ENCODE results near the gene GAS7. TPM values are rescaled to one million over a fixed set of nuclear protein-coding genes. Genes with fewer than 3 reads are reported as not detected.

The GAS7 gene
- total and polyA plus RNA-seq, 12 donors = 19.8 to 111 (median 61.8) TPM

DNA sequence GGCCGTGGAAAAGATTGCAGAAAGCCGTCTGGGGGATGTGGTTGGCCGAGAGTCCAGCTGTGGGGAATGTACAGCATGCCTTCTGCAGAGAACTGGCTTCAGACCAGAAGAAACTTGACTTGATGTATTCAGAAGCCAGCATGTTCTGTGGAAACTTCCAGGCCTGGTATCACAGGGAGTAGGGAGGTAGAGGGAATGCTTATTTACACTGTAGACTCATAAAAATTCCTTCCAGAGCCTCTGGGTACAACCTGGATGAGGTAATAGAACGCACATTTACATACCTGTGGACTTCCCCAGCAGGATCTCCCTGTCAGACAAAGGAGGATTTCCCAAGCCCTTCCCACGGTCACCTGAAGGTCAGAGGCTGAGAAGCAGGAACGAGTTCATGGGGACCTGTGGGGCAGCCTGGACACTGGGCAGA lies 11.8 kb upstream of the GAS7 start:
- H3K27me3 ChIP-seq = no peaks in the 10 kb centered on the region
- WGBS, 2 donors = 42 to 45% methylated on average over 6 of the region's 6 CpGs
- ATAC-seq = peak in 2 of 8 donors; percentile 31 to 41
- DNase-seq = no peak
- intact Hi-C loops (cut with DNase I) = no loop called here
- no peaks in the 10 kb centered on the region for H3K36me3 ChIP-seq
- H3K9me3 ChIP-seq = peaks cover 0 to 16% (median 9%) of the 10 kb centered on the region in 11 donors
- H3K4me1 ChIP-seq = peaks cover 0 to 26% (median 0%) of the 10 kb centered on the region in 9 donors
- H3K27ac ChIP-seq = no peak overlapping the region
- TF ChIP-seq, protein P1, sequence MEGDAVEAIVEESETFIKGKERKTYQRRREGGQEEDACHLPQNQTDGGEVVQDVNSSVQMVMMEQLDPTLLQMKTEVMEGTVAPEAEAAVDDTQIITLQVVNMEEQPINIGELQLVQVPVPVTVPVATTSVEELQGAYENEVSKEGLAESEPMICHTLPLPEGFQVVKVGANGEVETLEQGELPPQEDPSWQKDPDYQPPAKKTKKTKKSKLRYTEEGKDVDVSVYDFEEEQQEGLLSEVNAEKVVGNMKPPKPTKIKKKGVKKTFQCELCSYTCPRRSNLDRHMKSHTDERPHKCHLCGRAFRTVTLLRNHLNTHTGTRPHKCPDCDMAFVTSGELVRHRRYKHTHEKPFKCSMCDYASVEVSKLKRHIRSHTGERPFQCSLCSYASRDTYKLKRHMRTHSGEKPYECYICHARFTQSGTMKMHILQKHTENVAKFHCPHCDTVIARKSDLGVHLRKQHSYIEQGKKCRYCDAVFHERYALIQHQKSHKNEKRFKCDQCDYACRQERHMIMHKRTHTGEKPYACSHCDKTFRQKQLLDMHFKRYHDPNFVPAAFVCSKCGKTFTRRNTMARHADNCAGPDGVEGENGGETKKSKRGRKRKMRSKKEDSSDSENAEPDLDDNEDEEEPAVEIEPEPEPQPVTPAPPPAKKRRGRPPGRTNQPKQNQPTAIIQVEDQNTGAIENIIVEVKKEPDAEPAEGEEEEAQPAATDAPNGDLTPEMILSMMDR (IDR thresholded peaks at IDR 0.05) = no peak
- no peak overlapping the region for H3K4me3 ChIP-seq

DNA sequence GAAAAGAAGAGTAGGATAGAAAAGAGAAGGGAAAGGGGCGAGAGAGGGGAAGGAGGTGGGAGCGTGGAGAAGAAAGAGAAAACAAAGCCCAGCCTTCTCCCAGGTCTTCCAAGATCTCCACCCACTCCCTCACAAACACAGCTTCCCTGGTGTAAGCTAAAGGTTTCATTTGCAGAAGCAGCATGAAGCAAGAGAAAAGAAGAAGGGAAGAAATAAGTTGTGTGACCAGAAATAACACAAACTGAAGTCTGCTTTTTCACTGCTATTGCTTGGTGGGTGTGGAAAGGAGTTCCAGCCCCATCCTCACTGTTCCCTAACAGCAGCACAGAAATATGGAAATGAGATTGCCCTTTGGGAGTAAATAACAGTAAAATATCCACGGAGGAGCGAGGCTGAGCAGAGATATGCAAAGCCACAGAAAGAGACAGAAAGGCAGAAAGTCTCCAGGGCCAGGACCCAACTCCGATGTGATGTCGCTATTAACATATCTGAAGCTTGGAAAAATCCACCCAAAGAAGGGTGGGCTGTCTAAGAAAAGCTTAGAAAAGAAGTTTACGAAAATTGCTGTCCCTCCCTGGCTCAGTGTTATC lies 10.3 kb upstream of the GAS7 start:
- peaks cover 0 to 28% (median 11%) of the 10 kb centered on the region in 11 donors for H3K9me3 ChIP-seq
- intact Hi-C loops (cut with DNase I) = no loop called here
- ATAC-seq = no peak
- H3K27ac ChIP-seq = peak overlapping the region in 1 of 10 donors; percentile 5
- TF ChIP-seq, protein P1 (IDR thresholded peaks at IDR 0.05) = no peak
- no peaks in the 10 kb centered on the region for H3K27me3 ChIP-seq
- H3K4me1 ChIP-seq = peaks cover 0 to 26% (median 0%) of the 10 kb centered on the region in 9 donors
- no peak for DNase-seq
- no peaks in the 10 kb centered on the region for H3K36me3 ChIP-seq
- 64 to 65% methylated on average over 7 of the region's 7 CpGs for WGBS, 2 donors
- H3K4me3 ChIP-seq = no peak overlapping the region

DNA sequence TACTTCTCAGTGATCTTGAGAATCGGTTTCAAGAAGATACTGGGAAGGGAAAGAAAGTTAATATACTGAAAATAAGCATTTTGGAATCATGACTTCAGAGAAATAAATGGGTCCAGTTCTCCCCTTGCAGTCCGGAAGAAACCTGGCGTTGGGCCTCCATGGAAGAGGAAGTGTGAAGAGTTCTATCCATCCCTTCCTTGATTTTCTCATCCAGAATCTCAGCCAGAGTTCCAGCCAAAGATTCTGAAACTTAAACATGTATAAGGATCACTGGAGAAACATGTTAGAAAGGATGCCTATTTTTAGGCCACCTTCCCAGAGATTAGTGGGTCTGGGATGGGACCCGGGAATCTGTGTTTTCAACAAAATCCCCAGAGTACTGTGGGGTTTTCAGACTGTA lies 8.7 kb upstream of the GAS7 start:
- 86 to 88% methylated on average over 4 of the region's 4 CpGs for WGBS, 2 donors
- TF ChIP-seq, protein P1 (IDR thresholded peaks at IDR 0.05) = no peak
- no peak for ATAC-seq

DNA sequence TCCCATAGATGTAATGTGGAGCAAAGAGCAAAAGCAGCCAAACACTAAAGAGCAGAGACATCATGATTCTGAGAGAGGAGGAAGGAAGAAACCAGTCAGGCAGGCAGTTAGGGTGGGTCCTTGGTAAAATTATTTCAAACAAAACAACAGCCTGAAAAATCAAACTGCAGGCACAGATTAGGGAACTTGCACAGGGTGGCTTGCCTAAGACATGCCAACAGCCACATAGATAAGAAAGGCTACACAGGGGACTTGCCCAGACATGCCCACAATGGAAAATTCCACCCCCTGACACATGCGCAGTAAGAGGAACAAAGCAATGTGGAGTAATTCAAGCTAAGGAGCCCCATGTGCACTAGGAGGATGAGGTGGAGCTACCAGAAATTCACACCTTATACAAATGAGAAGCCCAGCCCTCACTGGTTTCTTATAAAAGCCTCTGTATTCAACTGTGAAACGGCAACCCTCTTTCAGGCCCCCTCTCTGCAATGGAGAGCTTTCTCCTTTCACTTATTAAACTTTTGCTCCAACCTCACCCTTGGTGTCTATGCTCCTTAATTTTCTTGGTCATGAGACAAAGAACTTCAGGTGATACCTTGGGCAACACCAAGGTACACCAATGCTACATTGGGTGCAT lies 7.3 kb upstream of the GAS7 start:
- intact Hi-C loops (cut with DNase I) = no loop called here
- DNase-seq = no peak
- Histone ChIP-seq H3K4me3 (no peak overlapping the region), H3K9me3 (peaks cover 0 to 28% (median 11%) of the 10 kb centered on the region in 11 donors), H3K27me3 (no peaks in the 10 kb centered on the region), H3K4me1 (peaks cover 0 to 21% (median 0%) of the 10 kb centered on the region in 9 donors), H3K27ac (no peak overlapping the region), H3K36me3 (no peaks in the 10 kb centered on the region)
- WGBS, 2 donors = 92 to 96% methylated on average over 2 of the region's 2 CpGs
- ATAC-seq = no peak
- TF ChIP-seq, protein P1 (IDR thresholded peaks at IDR 0.05) = no peak

More for the DNA sequence above, 8.7 kb upstream of the GAS7 start:
- H3K4me3 ChIP-seq = no peak overlapping the region
- intact Hi-C loops (cut with DNase I) = no loop called here
- DNase-seq = no peak
- no peak overlapping the region for H3K27ac ChIP-seq
- H3K27me3 ChIP-seq = no peaks in the 10 kb centered on the region
- no peaks in the 10 kb centered on the region for H3K36me3 ChIP-seq
- H3K9me3 ChIP-seq = peaks cover 0 to 28% (median 11%) of the 10 kb centered on the region in 11 donors
- H3K4me1 ChIP-seq = peaks cover 0 to 26% (median 0%) of the 10 kb centered on the region in 9 donors

Data from heart right ventricle (tissue), 16 donors.